Measurements from ENCODE around the gene LRATD1.
A peak's percentile ranks its signal among the peaks of the same experiment; 100 is the strongest.
"Not testable (repeated sequence)": the region's sequence is repeated elsewhere in the genome, so short reads cannot be mapped to it uniquely, and the experiment has no call there.

Gene LRATD1

DNA sequence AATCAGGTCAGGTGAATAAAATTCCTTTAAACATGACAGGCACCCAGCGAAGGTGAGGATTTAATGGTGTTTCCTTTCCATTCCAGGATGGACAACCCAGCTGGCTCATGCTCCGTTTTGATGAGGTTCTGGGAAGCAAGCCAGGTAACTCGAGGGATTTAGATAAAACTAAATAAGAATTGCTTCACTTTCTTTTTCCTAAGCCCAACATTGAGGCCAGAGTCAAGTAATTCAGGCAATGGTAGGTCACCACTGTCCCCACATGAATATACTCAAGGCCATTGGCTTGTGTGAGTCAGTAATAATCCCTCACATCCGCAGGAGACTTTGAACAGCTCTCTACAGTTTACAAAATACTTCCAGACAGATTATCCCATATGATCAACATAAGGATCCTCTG lies 16.2 kb upstream of the LRATD1 start:
- DNase-seq = no peak
- Histone ChIP-seq H3K36me3 (ENCODE audit: control insufficient read depth, insufficient read depth, low read length) (no peaks in the 10 kb centered on the region), H3K18ac (ENCODE audit: low read length) (no peak overlapping the region), H2BK120ac (ENCODE audit: low read depth, low read length) (no peak overlapping the region), H2AK5ac (ENCODE audit: low read length) (no peak overlapping the region), H3K4ac (ENCODE audit: low read depth, low read length) (no peak overlapping the region), H3K4me2 (ENCODE audit: low read length) (no peak overlapping the region), H3K4me3 (ENCODE audit: low read length) (no peak overlapping the region), H3K79me1 (ENCODE audit: low read length) (no peaks in the 10 kb centered on the region), H2BK5ac (ENCODE audit: low read length) (no peak overlapping the region), H3K27ac (ENCODE audit: low read depth, low read length) (no peak overlapping the region), H2BK15ac (replicated peaks; ENCODE audit: low read depth) (no peak overlapping the region), H3K27me3 (ENCODE audit: insufficient read depth, low read length, poor library complexity) (no peaks in the 10 kb centered on the region), H4K8ac (ENCODE audit: low read depth, low read length) (no peak overlapping the region), H3K4me1 (ENCODE audit: control insufficient read depth, low read depth, low read length) (no peaks in the 10 kb centered on the region), H4K5ac (ENCODE audit: low read length) (no peak overlapping the region), H3K23ac (ENCODE audit: low read length) (no peak overlapping the region), H3K56ac (ENCODE audit: low read length) (no peak overlapping the region), H3K9ac (ENCODE audit: low read length) (no peak overlapping the region), H3K79me2 (ENCODE audit: control insufficient read depth, insufficient read depth, low read length) (no peaks in the 10 kb centered on the region)
- WGBS (ENCODE audit: extremely low coverage, insufficient coverage, low lambda C conversion rate) = no CpG with 5 or more reads among the region's 4 CpGs

GRCh38 chr2:14616950-14617349 lies 15.6 kb upstream of the LRATD1 start:
- no peak overlapping the region for H2BK120ac ChIP-seq (ENCODE audit: low read depth, low read length)
- H3K4me1 ChIP-seq (ENCODE audit: control insufficient read depth, low read depth, low read length) = no peaks in the 10 kb centered on the region
- no peak overlapping the region for H2BK15ac ChIP-seq (replicated peaks; ENCODE audit: low read depth)
- no peak overlapping the region for H3K23ac ChIP-seq (ENCODE audit: low read length)
- no peaks in the 10 kb centered on the region for H3K27me3 ChIP-seq (ENCODE audit: insufficient read depth, low read length, poor library complexity)
- H4K5ac ChIP-seq (ENCODE audit: low read length) = no peak overlapping the region
- H3K27ac ChIP-seq (ENCODE audit: low read depth, low read length) = no peak overlapping the region
- H3K4me2 ChIP-seq (ENCODE audit: low read length) = no peak overlapping the region
- no peak overlapping the region for H2BK5ac ChIP-seq (ENCODE audit: low read length)
- no peaks in the 10 kb centered on the region for H3K36me3 ChIP-seq (ENCODE audit: control insufficient read depth, insufficient read depth, low read length)
- H3K4ac ChIP-seq (ENCODE audit: low read depth, low read length) = no peak overlapping the region
- no CpG with 5 or more reads among the region's 6 CpGs for WGBS (ENCODE audit: extremely low coverage, insufficient coverage, low lambda C conversion rate)
- no peak overlapping the region for H3K56ac ChIP-seq (ENCODE audit: low read length)
- DNase-seq = no peak
- H3K79me1 ChIP-seq (ENCODE audit: low read length) = no peaks in the 10 kb centered on the region
- no peaks in the 10 kb centered on the region for H3K79me2 ChIP-seq (ENCODE audit: control insufficient read depth, insufficient read depth, low read length)
- no peak overlapping the region for H3K9ac ChIP-seq (ENCODE audit: low read length)
- H3K4me3 ChIP-seq (ENCODE audit: low read length) = no peak overlapping the region
- H2AK5ac ChIP-seq (ENCODE audit: low read length) = no peak overlapping the region
- H3K18ac ChIP-seq (ENCODE audit: low read length) = no peak overlapping the region
- no peak overlapping the region for H4K8ac ChIP-seq (ENCODE audit: low read depth, low read length)

DNA sequence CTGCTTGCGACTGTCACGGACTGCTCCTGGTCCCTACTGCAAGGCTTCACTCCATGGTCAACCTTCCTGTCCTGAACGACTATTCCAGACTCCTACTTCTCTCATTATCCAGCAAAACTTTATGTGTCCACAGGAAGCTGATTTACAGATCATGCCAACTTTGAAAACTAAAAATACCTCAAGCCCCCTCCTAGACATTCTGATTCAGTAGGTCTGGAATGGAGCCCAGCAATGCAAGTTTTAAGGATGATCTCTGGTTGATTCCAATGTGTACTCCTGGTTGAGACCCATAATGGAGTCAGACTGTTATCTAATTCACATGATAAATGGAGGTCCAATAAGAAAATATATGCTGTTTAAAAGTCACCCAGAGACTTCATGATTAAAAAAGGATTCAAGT lies 13.1 kb upstream of the LRATD1 start:
- Histone ChIP-seq H3K27ac (ENCODE audit: low read depth, low read length) (no peak overlapping the region), H3K27me3 (ENCODE audit: insufficient read depth, low read length, poor library complexity) (no peaks in the 10 kb centered on the region), H2BK15ac (replicated peaks; ENCODE audit: low read depth) (no peak overlapping the region), H3K79me2 (ENCODE audit: control insufficient read depth, insufficient read depth, low read length) (no peaks in the 10 kb centered on the region), H2BK120ac (ENCODE audit: low read depth, low read length) (no peak overlapping the region), H4K5ac (ENCODE audit: low read length) (no peak overlapping the region), H3K23ac (ENCODE audit: low read length) (no peak overlapping the region), H3K9ac (ENCODE audit: low read length) (no peak overlapping the region), H3K4me2 (ENCODE audit: low read length) (no peak overlapping the region), H3K79me1 (ENCODE audit: low read length) (no peaks in the 10 kb centered on the region), H4K8ac (ENCODE audit: low read depth, low read length) (no peak overlapping the region), H3K4me1 (ENCODE audit: control insufficient read depth, low read depth, low read length) (no peaks in the 10 kb centered on the region), H2BK5ac (ENCODE audit: low read length) (no peak overlapping the region), H3K4me3 (ENCODE audit: low read length) (no peak overlapping the region), H3K4ac (ENCODE audit: low read depth, low read length) (no peak overlapping the region), H3K56ac (ENCODE audit: low read length) (no peak overlapping the region), H2AK5ac (ENCODE audit: low read length) (no peak overlapping the region), H3K36me3 (ENCODE audit: control insufficient read depth, insufficient read depth, low read length) (no peaks in the 10 kb centered on the region), H3K18ac (ENCODE audit: low read length) (no peak overlapping the region)
- WGBS (ENCODE audit: extremely low coverage, insufficient coverage, low lambda C conversion rate) = no CpG with 5 or more reads among the region's 3 CpGs
- no peak for DNase-seq

DNA sequence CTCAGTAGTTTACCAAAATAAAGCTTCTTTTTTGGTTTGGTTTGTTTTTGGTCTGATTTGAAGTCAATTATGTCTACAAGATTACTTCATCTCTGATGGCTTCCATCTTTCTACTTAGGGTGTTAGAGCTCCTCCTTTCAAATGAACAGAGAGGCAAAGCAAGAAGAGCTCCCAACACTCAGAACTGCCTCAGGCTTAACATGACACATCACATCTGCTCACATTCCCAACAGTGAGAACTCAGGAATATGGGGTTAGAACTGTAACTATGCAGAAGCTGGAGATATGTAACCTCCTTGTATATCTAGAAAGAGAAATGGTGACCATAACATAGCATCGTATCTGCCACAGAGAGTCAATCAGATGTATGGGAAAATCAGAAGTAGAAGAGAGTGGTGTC lies 11.4 kb upstream of the LRATD1 start:
- Histone ChIP-seq H3K4me3 (ENCODE audit: low read length) (no peak overlapping the region), H3K27me3 (ENCODE audit: insufficient read depth, low read length, poor library complexity) (no peaks in the 10 kb centered on the region), H3K9ac (ENCODE audit: low read length) (no peak overlapping the region), H4K5ac (ENCODE audit: low read length) (no peak overlapping the region), H3K56ac (ENCODE audit: low read length) (no peak overlapping the region), H2BK15ac (replicated peaks; ENCODE audit: low read depth) (no peak overlapping the region), H3K18ac (ENCODE audit: low read length) (no peak overlapping the region), H3K36me3 (ENCODE audit: control insufficient read depth, insufficient read depth, low read length) (no peaks in the 10 kb centered on the region), H2BK5ac (ENCODE audit: low read length) (no peak overlapping the region), H2AK5ac (ENCODE audit: low read length) (no peak overlapping the region), H4K8ac (ENCODE audit: low read depth, low read length) (no peak overlapping the region), H3K4me1 (ENCODE audit: control insufficient read depth, low read depth, low read length) (no peaks in the 10 kb centered on the region), H3K27ac (ENCODE audit: low read depth, low read length) (no peak overlapping the region), H3K23ac (ENCODE audit: low read length) (no peak overlapping the region), H3K4me2 (ENCODE audit: low read length) (no peak overlapping the region), H3K4ac (ENCODE audit: low read depth, low read length) (no peak overlapping the region), H2BK120ac (ENCODE audit: low read depth, low read length) (no peak overlapping the region), H3K79me1 (ENCODE audit: low read length) (no peaks in the 10 kb centered on the region), H3K79me2 (ENCODE audit: control insufficient read depth, insufficient read depth, low read length) (no peaks in the 10 kb centered on the region)
- WGBS (ENCODE audit: extremely low coverage, insufficient coverage, low lambda C conversion rate) = no CpG with 5 or more reads among the region's 1 CpG
- DNase-seq = no peak

DNA sequence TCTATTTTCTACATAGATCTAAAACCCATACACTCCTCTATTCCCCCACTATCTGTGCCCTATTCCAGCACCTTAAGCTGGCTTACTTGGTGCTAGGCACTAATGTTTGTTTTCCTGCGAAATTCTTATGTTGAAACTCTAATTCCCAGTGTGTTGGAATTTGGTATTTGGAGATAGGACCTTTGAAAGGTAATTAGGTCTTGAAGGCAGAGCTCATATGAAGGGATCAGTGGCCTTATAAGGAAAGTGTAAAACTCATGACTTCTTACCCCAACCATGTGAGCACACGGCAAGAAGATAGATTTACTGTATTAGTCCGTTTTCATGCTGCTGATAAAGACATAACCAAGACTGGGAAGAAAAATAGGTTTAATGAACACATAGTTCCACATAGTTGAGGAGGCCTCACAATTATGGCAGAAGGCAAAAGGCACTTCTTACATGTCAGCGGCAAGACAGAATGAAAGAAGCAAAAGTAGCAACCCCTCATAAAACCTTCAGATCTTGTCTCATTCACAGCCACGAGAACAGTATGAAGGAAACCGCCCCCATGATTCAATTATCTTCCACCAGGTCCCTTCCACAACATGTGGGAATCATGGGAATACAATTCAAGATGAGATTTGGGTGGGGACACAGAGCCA lies 10.5 kb upstream of the LRATD1 start:
- no peak overlapping the region for H2AK5ac ChIP-seq (ENCODE audit: low read length)
- no peak overlapping the region for H3K18ac ChIP-seq (ENCODE audit: low read length)
- no peak overlapping the region for H3K9ac ChIP-seq (ENCODE audit: low read length)
- no peak overlapping the region for H3K4ac ChIP-seq (ENCODE audit: low read depth, low read length)
- H3K79me1 ChIP-seq (ENCODE audit: low read length) = no peaks in the 10 kb centered on the region
- no peak overlapping the region for H2BK15ac ChIP-seq (replicated peaks; ENCODE audit: low read depth)
- no peaks in the 10 kb centered on the region for H3K4me1 ChIP-seq (ENCODE audit: control insufficient read depth, low read depth, low read length)
- H3K23ac ChIP-seq (ENCODE audit: low read length) = no peak overlapping the region
- H4K8ac ChIP-seq (ENCODE audit: low read depth, low read length) = no peak overlapping the region
- H3K27me3 ChIP-seq (ENCODE audit: insufficient read depth, low read length, poor library complexity) = no peaks in the 10 kb centered on the region
- no peaks in the 10 kb centered on the region for H3K36me3 ChIP-seq (ENCODE audit: control insufficient read depth, insufficient read depth, low read length)
- no peak overlapping the region for H4K5ac ChIP-seq (ENCODE audit: low read length)
- no peak overlapping the region for H2BK5ac ChIP-seq (ENCODE audit: low read length)
- H3K4me2 ChIP-seq (ENCODE audit: low read length) = no peak overlapping the region
- H3K27ac ChIP-seq (ENCODE audit: low read depth, low read length) = no peak overlapping the region
- WGBS (ENCODE audit: extremely low coverage, insufficient coverage, low lambda C conversion rate) = no CpG with 5 or more reads among the region's 6 CpGs
- no peak overlapping the region for H3K56ac ChIP-seq (ENCODE audit: low read length)
- H3K4me3 ChIP-seq (ENCODE audit: low read length) = no peak overlapping the region
- no peak overlapping the region for H2BK120ac ChIP-seq (ENCODE audit: low read depth, low read length)
- peak; percentile 21 for DNase-seq
- no peaks in the 10 kb centered on the region for H3K79me2 ChIP-seq (ENCODE audit: control insufficient read depth, insufficient read depth, low read length)

DNA sequence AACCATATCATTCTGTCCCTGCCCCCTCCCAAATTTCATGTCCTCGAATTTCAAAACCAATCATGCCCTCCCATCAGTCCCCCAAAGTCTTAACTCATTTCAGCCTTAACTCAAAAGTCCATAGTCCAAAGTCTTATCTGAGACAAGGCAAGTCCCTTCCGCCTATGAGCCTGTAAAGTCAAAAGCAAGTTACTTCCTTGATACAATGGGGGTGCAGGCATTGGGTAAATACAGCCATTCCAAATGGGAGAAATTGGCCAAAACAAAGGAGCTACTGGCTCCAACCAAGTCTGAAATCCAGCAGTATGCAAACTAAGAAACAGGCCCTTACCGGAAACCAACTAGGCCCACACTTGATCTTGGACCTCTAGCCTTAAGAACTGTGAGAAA lies 10.0 kb upstream of the LRATD1 start:
- not testable (repeated sequence) for H3K27ac ChIP-seq (ENCODE audit: low read depth, low read length); H4K5ac ChIP-seq (ENCODE audit: low read length)
- no CpG with 5 or more reads among the region's 3 CpGs for WGBS (ENCODE audit: extremely low coverage, insufficient coverage, low lambda C conversion rate)

More for the DNA sequence above, 10.0 kb upstream of the LRATD1 start:
- not testable (repeated sequence) for H3K4me2 ChIP-seq (ENCODE audit: low read length); H2BK120ac ChIP-seq (ENCODE audit: low read depth, low read length); H3K4me3 ChIP-seq (ENCODE audit: low read length); H2BK5ac ChIP-seq (ENCODE audit: low read length); H3K23ac ChIP-seq (ENCODE audit: low read length); H3K36me3 ChIP-seq (ENCODE audit: control insufficient read depth, insufficient read depth, low read length); H3K9ac ChIP-seq (ENCODE audit: low read length); DNase-seq; H4K8ac ChIP-seq (ENCODE audit: low read depth, low read length); H2BK15ac ChIP-seq (replicated peaks; ENCODE audit: low read depth); H3K79me1 ChIP-seq (ENCODE audit: low read length); H3K27me3 ChIP-seq (ENCODE audit: insufficient read depth, low read length, poor library complexity); H3K18ac ChIP-seq (ENCODE audit: low read length); H3K4me1 ChIP-seq (ENCODE audit: control insufficient read depth, low read depth, low read length); H2AK5ac ChIP-seq (ENCODE audit: low read length); H3K79me2 ChIP-seq (ENCODE audit: control insufficient read depth, insufficient read depth, low read length); H3K4ac ChIP-seq (ENCODE audit: low read depth, low read length); H3K56ac ChIP-seq (ENCODE audit: low read length)
